WTC11 (cell line): ENCODE data around the gene TMEM82. TPM values are rescaled to one million over a fixed set of nuclear protein-coding genes. Genes with fewer than 3 reads are reported as not detected.

Experiments
- ATAC-seq: fragments of 200-7000 bp; cut with Tn5 transposase; 2 replicates; pipeline ENCODE4 v1.10.0; 2021; ENCODE audit warnings: mild to moderate bottlenecking, moderate library complexity
- CTCF ChIA-PET: fragments of 300-600 bp; sonication (Branson Sonifier 250); formaldehyde crosslinking; loops from one replicate; lab custom pipeline; 2021; ENCODE audit warnings: antibody characterized with exemption; lab: Charles Lee
- POLR2A ChIA-PET: fragments of 350-600 bp; sonication (Branson Sonifier 250); formaldehyde crosslinking; loops from one replicate; lab custom pipeline; 2021; ENCODE audit warnings: antibody characterized with exemption; lab: Charles Lee
- DNase-seq: peaks from one replicate; pipeline ENCODE4 v3.0.0; 2021; ENCODE audit warnings: low spot score
- H3K27ac Mint-ChIP-seq: 2 replicates; pipeline ENCODE4 v1.8.0; 2021; ENCODE audit warnings: mixed read lengths
- H3K27me3 Mint-ChIP-seq: 2 replicates; pipeline ENCODE4 v1.8.0; 2021; ENCODE audit warnings: low read depth, mild to moderate bottlenecking, moderate library complexity, mixed read lengths
- H3K36me3 Mint-ChIP-seq: 2 replicates; pipeline ENCODE4 v1.8.0; 2021; ENCODE audit warnings: mixed read lengths
- H3K4me1 Mint-ChIP-seq: 2 replicates; pipeline ENCODE4 v1.8.0; 2022; ENCODE audit warnings: mixed read lengths
- H3K4me3 Mint-ChIP-seq: 2 replicates; pipeline ENCODE4 v1.8.0; 2021; ENCODE audit warnings: mild to moderate bottlenecking, moderate library complexity, mixed read lengths
- H3K9me3 Mint-ChIP-seq: 2 replicates; pipeline ENCODE4 v1.8.0; 2021; ENCODE audit warnings: mixed read lengths
- CREM ChIP-seq: sonication (generic); formaldehyde crosslinking; IDR thresholded peaks from 2 replicates; pipeline ENCODE4 v1.8.1; 2022; ENCODE audit warnings: mild to moderate bottlenecking, missing genetic modification reagents, moderate library complexity
- FOXP1 ChIP-seq: sonication (generic); formaldehyde crosslinking; IDR thresholded peaks from 2 replicates; pipeline ENCODE4 v1.8.0; 2022; ENCODE audit warnings: missing genetic modification reagents, mild to moderate bottlenecking, moderate library complexity, borderline replicate concordance
- GTF2I ChIP-seq: fragments of 250-450 bp; sonication (Bioruptor Pico); conservative IDR thresholded peaks from 2 replicates; pipeline ENCODE4 v1.4.0; 2021; ENCODE audit warnings: mild to moderate bottlenecking
- KAT7 ChIP-seq: sonication (generic); formaldehyde crosslinking; IDR thresholded peaks from 2 replicates; pipeline ENCODE4 v1.8.1; 2023; ENCODE audit warnings: missing genetic modification reagents, mild to moderate bottlenecking, borderline replicate concordance
- MXD4 ChIP-seq: fragments of 250-450 bp; sonication (Bioruptor Pico); IDR thresholded peaks from 2 replicates; pipeline ENCODE4 v1.8.0; 2021; ENCODE audit warnings: mild to moderate bottlenecking, moderate library complexity, borderline replicate concordance
- MYBL2 ChIP-seq: sonication (generic); formaldehyde crosslinking; IDR thresholded peaks from 2 replicates; pipeline ENCODE4 v1.8.1; 2023; ENCODE audit warnings: mild to moderate bottlenecking, moderate library complexity, missing genetic modification reagents
- NR2C2 ChIP-seq: sonication (generic); formaldehyde crosslinking; IDR thresholded peaks from 2 replicates; pipeline ENCODE4 v1.8.0; 2022; ENCODE audit warnings: mild to moderate bottlenecking, missing genetic modification reagents
- NR3C1 ChIP-seq: sonication (generic); formaldehyde crosslinking; conservative IDR thresholded peaks from 2 replicates; pipeline ENCODE4 v1.8.1; 2023; ENCODE audit warnings: low read depth, mild to moderate bottlenecking, missing genetic modification reagents
- SMAD3 ChIP-seq: sonication (generic); formaldehyde crosslinking; IDR thresholded peaks from 2 replicates; pipeline ENCODE4 v1.8.0; 2022; ENCODE audit warnings: missing genetic modification reagents, mild to moderate bottlenecking, borderline replicate concordance
- TP53 ChIP-seq: sonication (generic); formaldehyde crosslinking; IDR thresholded peaks from 2 replicates; pipeline ENCODE4 v1.8.1; 2023; ENCODE audit warnings: mild to moderate bottlenecking, missing genetic modification reagents
- ZNF121 ChIP-seq: sonication (generic); formaldehyde crosslinking; IDR thresholded peaks from 2 replicates; pipeline ENCODE4 v1.8.0; 2023; ENCODE audit warnings: missing genetic modification reagents
- total RNA-seq: library from RNA; stranded (reverse); gene quantifications from 3 replicates; pipeline ENCODE4 v1.2.3, GENCODE V29; 2021
- TF ChIP-seq, protein P1 (sequence below): fragments of 200-600 bp; IDR thresholded peaks from 2 replicates; pipeline ENCODE4 v1.8.0; 2022; ENCODE audit warnings: antibody characterized with exemption
- TF ChIP-seq, protein P2 (sequence below): sonication (generic); formaldehyde crosslinking; IDR thresholded peaks from 2 replicates; pipeline ENCODE4 v1.8.1; 2023; ENCODE audit warnings: mild to moderate bottlenecking, missing genetic modification reagents
- TF ChIP-seq, protein P3 (sequence below): sonication (generic); formaldehyde crosslinking; IDR thresholded peaks from 2 replicates; pipeline ENCODE4 v1.8.0; 2023; ENCODE audit warnings: mild to moderate bottlenecking, missing genetic modification reagents
- TF ChIP-seq, protein P4 (sequence below): fragments of 250-450 bp; sonication (Bioruptor Pico); IDR thresholded peaks from 2 replicates; pipeline ENCODE4 v1.9.0; 2021; ENCODE audit warnings: mild to moderate bottlenecking
- TF ChIP-seq, protein P5 (sequence below): fragments of 250-450 bp; sonication (Bioruptor Pico); IDR thresholded peaks from 2 replicates; pipeline ENCODE4 v1.8.0; 2021; ENCODE audit warnings: mild to moderate bottlenecking
- TF ChIP-seq, protein P6 (sequence below): sonication (generic); formaldehyde crosslinking; IDR thresholded peaks from 2 replicates; pipeline ENCODE4 v1.8.0; 2022; ENCODE audit warnings: mild to moderate bottlenecking, missing genetic modification reagents
- TF ChIP-seq, protein P7 (sequence below): sonication (generic); formaldehyde crosslinking; IDR thresholded peaks from 2 replicates; pipeline ENCODE4 v1.8.1; 2022; ENCODE audit warnings: missing genetic modification reagents, borderline replicate concordance

Gene TMEM82
- total RNA-seq, 1 experiment from 2014 or later, result 0.48 TPM

DNA sequence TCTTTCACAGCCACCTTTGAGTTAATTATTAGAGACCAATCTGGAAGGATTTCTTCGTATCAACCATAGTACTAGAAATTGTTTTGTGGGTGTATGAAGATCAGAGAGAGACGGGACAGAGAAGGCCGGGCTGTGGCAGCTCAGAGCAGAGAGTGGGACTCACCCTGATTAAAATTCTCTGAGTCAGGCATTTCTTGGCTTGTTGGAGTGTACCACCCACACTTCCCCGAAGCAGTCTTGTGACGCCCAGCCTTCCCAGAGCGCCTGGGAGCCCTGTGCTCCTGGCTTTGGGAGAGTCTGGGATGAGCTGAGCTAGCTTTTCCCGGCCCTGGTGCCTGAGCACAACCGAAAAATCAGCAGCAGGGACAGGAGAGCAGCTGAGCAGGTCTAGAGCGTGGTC, 38.7 kb upstream of the TMEM82 start:
- Mint-ChIP-seq H3K9me3 (no peaks in the 10 kb centered on the region), H3K36me3 (no peaks in the 10 kb centered on the region), H3K4me1 (peaks cover 3% of the 10 kb centered on the region), H3K4me3 (no peak overlapping the region), H3K27me3 (no peaks in the 10 kb centered on the region), H3K27ac (peak overlapping the region; percentile 85)
- TF ChIP-seq MYBL2 (CRISPR knock-in tag) (no peak), MXD4 (CRISPR knock-in tag) (no peak), NR3C1 (CRISPR knock-in tag) (no peak), FOXP1 (CRISPR knock-in tag) (no peak)
- TF ChIP-seq, protein P1, sequence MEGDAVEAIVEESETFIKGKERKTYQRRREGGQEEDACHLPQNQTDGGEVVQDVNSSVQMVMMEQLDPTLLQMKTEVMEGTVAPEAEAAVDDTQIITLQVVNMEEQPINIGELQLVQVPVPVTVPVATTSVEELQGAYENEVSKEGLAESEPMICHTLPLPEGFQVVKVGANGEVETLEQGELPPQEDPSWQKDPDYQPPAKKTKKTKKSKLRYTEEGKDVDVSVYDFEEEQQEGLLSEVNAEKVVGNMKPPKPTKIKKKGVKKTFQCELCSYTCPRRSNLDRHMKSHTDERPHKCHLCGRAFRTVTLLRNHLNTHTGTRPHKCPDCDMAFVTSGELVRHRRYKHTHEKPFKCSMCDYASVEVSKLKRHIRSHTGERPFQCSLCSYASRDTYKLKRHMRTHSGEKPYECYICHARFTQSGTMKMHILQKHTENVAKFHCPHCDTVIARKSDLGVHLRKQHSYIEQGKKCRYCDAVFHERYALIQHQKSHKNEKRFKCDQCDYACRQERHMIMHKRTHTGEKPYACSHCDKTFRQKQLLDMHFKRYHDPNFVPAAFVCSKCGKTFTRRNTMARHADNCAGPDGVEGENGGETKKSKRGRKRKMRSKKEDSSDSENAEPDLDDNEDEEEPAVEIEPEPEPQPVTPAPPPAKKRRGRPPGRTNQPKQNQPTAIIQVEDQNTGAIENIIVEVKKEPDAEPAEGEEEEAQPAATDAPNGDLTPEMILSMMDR, result no peak
- TF ChIP-seq, protein P2, sequence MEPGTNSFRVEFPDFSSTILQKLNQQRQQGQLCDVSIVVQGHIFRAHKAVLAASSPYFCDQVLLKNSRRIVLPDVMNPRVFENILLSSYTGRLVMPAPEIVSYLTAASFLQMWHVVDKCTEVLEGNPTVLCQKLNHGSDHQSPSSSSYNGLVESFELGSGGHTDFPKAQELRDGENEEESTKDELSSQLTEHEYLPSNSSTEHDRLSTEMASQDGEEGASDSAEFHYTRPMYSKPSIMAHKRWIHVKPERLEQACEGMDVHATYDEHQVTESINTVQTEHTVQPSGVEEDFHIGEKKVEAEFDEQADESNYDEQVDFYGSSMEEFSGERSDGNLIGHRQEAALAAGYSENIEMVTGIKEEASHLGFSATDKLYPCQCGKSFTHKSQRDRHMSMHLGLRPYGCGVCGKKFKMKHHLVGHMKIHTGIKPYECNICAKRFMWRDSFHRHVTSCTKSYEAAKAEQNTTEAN (CRISPR knock-in tag), result no peak
- CTCF ChIA-PET, result no interaction called here
- POLR2A ChIA-PET, result interaction anchor here (0.5 kb wide), 1 partner anchor 1736 kb away, joined by 6 read pairs; the partner anchor contains the start of gene RCC2
- ATAC-seq (no peak), DNase-seq (no peak)

DNA sequence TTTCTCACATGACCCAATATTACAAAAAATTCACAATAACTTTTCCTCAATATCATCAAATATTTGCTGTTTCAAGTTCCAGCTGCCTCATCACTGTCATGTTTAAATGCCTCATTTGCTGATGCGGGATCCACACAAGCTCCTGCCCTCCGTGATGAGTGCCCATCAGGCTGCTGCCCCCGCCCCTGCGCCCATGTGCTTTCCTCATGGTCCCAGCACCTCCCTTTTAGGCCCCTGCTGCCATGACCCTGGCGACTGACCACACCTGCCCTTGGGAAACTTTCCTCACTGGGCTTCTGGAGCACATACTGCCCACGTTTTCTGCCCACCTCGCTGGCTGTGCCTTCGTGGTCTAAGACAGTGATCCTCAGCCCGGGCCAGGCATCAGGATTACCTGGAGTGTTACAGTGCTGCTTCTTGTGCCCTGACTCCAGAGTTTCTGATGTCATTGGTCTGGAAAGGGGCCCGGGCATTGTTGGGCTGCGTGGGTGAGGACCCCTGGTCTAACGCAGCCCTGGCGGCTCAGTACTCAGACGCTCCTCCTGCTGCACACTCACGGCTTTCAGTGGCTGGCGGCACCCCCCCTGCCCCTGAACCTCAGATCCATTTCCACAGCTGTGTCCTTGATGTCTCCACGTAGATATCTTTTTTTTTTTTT, 37.6 kb upstream of the TMEM82 start:
- peaks cover 3% of the 10 kb centered on the region for H3K4me1 Mint-ChIP-seq
- H3K9me3 Mint-ChIP-seq, result no peaks in the 10 kb centered on the region
- CTCF ChIA-PET, result interaction anchor here (0.7 kb wide), 1 partner anchor 111 kb away, joined by 4 read pairs; no protein-coding TSS in a partner anchor
- ATAC-seq (no peak), DNase-seq (no peak)
- H3K27me3 Mint-ChIP-seq, result no peaks in the 10 kb centered on the region
- POLR2A ChIA-PET, result interaction anchor here (0.6 kb wide), 1 partner anchor 82 kb away, joined by 4 read pairs; no protein-coding TSS in a partner anchor
- H3K27ac Mint-ChIP-seq, result no peak overlapping the region
- TF ChIP-seq GTF2I (CRISPR knock-in tag), result no peak
- TF ChIP-seq, protein P3, sequence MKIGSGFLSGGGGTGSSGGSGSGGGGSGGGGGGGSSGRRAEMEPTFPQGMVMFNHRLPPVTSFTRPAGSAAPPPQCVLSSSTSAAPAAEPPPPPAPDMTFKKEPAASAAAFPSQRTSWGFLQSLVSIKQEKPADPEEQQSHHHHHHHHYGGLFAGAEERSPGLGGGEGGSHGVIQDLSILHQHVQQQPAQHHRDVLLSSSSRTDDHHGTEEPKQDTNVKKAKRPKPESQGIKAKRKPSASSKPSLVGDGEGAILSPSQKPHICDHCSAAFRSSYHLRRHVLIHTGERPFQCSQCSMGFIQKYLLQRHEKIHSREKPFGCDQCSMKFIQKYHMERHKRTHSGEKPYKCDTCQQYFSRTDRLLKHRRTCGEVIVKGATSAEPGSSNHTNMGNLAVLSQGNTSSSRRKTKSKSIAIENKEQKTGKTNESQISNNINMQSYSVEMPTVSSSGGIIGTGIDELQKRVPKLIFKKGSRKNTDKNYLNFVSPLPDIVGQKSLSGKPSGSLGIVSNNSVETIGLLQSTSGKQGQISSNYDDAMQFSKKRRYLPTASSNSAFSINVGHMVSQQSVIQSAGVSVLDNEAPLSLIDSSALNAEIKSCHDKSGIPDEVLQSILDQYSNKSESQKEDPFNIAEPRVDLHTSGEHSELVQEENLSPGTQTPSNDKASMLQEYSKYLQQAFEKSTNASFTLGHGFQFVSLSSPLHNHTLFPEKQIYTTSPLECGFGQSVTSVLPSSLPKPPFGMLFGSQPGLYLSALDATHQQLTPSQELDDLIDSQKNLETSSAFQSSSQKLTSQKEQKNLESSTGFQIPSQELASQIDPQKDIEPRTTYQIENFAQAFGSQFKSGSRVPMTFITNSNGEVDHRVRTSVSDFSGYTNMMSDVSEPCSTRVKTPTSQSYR, result no peak
- TF ChIP-seq, protein P4, sequence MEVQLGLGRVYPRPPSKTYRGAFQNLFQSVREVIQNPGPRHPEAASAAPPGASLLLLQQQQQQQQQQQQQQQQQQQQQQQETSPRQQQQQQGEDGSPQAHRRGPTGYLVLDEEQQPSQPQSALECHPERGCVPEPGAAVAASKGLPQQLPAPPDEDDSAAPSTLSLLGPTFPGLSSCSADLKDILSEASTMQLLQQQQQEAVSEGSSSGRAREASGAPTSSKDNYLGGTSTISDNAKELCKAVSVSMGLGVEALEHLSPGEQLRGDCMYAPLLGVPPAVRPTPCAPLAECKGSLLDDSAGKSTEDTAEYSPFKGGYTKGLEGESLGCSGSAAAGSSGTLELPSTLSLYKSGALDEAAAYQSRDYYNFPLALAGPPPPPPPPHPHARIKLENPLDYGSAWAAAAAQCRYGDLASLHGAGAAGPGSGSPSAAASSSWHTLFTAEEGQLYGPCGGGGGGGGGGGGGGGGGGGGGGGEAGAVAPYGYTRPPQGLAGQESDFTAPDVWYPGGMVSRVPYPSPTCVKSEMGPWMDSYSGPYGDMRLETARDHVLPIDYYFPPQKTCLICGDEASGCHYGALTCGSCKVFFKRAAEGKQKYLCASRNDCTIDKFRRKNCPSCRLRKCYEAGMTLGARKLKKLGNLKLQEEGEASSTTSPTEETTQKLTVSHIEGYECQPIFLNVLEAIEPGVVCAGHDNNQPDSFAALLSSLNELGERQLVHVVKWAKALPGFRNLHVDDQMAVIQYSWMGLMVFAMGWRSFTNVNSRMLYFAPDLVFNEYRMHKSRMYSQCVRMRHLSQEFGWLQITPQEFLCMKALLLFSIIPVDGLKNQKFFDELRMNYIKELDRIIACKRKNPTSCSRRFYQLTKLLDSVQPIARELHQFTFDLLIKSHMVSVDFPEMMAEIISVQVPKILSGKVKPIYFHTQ (CRISPR knock-in tag), result no peak
- TF ChIP-seq KAT7 (CRISPR knock-in tag), result no peak
- no peak for TF ChIP-seq TP53
- TF ChIP-seq, protein P5, sequence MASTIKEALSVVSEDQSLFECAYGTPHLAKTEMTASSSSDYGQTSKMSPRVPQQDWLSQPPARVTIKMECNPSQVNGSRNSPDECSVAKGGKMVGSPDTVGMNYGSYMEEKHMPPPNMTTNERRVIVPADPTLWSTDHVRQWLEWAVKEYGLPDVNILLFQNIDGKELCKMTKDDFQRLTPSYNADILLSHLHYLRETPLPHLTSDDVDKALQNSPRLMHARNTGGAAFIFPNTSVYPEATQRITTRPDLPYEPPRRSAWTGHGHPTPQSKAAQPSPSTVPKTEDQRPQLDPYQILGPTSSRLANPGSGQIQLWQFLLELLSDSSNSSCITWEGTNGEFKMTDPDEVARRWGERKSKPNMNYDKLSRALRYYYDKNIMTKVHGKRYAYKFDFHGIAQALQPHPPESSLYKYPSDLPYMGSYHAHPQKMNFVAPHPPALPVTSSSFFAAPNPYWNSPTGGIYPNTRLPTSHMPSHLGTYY, result no peak
- no peak for TF ChIP-seq ZNF121 (CRISPR knock-in tag)
- TF ChIP-seq CREM (CRISPR knock-in tag), result no peak
- no peak for TF ChIP-seq SMAD3 (CRISPR knock-in tag)
- no peak for TF ChIP-seq NR2C2 (CRISPR knock-in tag)
- TF ChIP-seq, protein P6, sequence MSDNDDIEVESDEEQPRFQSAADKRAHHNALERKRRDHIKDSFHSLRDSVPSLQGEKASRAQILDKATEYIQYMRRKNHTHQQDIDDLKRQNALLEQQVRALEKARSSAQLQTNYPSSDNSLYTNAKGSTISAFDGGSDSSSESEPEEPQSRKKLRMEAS, result no peak
- TF ChIP-seq, protein P7, sequence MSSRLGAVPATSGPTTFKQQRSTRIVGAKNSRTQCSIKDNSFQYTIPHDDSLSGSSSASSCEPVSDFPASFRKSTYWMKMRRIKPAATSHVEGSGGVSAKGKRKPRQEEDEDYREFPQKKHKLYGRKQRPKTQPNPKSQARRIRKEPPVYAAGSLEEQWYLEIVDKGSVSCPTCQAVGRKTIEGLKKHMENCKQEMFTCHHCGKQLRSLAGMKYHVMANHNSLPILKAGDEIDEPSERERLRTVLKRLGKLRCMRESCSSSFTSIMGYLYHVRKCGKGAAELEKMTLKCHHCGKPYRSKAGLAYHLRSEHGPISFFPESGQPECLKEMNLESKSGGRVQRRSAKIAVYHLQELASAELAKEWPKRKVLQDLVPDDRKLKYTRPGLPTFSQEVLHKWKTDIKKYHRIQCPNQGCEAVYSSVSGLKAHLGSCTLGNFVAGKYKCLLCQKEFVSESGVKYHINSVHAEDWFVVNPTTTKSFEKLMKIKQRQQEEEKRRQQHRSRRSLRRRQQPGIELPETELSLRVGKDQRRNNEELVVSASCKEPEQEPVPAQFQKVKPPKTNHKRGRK, result no peak
- H3K36me3 Mint-ChIP-seq, result no peaks in the 10 kb centered on the region
- H3K4me3 Mint-ChIP-seq, result no peak overlapping the region
